Tongue (tissue), 2 donors: ENCODE data around the gene CLDN6. TPM values are rescaled to one million over a fixed set of nuclear protein-coding genes. Genes with fewer than 3 reads are reported as not detected.

Source experiments
- DNase-seq: peaks from one replicate; pipeline ENCODE4 v3.0.0-alpha.2; 2015
- total RNA-seq: library from RNA; depleted of rRNA; stranded (reverse); fragments of >200 nt; gene quantifications from one replicate; pipeline ENCODE4 v1.2.3, GENCODE V29; 2014

CLDN6 gene
- total RNA-seq, 1 donor from 2014 or later, result not detected

DNA sequence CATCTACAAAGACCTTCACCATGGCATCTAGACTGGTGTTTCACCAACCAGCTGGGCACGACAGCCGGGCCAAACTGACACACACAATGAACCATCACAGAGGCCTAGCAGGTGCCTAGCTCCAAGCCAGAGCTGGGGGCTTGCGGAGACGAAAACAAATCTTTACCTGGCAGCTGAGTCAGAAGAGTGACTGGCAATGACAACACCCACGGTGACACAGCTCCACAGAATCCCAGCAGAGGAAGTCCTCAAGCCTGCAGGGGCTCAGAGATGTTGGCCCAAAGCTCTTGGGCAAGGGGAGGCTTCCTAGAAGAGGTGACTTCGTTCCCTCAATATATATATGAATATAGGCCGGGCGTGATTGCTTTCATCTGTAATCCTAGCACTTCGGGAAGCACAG lies 33.5 kb upstream of the CLDN6 start:
- DNase-seq, result no peak

DNA sequence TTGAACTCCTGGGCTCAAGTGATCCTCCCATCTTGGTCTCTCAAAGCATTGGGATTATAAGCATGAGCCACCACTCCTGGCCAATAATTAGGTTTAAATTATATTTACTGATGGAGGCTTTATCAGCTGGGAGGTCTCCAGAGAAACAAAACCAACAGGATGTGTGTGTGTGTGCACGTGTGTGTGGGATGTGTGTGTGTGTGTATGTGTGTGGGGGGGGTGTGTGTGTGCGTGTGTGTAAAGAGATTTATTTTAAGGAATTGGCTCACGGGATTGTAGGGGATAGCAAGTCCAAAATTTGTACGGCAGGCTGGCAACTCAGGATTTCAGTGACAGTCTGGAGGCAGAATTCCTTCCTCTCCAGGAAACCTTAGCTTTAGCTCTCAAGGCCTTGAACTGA lies 33.0 kb upstream of the CLDN6 start:
- DNase-seq, result no peak

DNA sequence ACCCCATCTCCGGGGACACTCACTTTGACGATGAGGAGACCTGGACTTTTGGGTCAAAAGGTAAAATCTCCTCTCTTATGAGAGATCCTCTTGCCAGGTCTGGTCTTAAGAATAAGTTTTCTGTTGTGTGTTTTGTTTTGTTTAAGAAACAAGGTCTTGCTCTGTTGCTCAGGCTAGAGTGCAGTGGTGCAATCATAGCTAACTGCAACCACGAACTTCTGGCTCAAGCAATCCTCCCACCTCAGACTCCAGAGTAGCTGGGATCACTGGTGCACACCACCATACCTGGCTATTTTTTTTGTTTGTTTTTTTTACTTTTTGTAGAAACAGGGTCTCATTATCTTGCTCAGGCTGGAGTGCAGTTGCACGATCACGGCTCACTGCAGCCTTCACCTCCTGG lies 32.5 kb upstream of the CLDN6 start:
- DNase-seq, result no peak

DNA sequence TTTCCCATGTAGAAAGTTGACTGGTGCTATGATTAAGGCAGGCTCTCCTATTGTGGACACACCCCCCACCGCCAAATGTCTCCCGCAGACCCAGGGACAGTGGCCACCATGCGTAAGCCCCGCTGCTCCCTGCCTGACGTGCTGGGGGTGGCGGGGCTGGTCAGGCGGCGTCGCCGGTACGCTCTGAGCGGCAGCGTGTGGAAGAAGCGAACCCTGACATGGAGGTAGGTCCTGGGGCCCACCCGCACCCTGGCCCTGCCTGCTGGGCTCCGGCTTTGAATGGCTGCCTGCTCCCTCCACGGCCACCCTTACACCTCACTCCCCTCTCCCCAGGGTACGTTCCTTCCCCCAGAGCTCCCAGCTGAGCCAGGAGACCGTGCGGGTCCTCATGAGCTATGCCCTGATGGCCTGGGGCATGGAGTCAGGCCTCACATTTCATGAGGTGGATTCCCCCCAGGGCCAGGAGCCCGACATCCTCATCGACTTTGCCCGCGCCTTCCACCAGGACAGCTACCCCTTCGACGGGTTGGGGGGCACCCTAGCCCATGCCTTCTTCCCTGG lies 32.0 kb upstream of the CLDN6 start:
- DNase-seq, result no peak

DNA sequence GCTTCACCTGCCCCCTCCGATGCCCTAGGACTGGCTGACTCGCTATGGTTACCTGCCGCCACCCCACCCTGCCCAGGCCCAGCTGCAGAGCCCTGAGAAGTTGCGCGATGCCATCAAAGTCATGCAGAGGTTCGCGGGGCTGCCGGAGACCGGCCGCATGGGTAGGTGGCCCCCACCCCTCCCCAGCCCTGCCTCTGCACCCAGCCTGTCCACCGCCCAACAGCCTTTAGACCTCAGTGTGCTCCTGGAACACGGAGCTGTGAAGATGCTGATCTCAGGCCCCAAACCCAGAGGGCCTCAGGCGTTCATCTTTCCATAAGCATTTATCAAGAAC lies 29.4 kb upstream of the CLDN6 start:
- no peak for DNase-seq

DNA sequence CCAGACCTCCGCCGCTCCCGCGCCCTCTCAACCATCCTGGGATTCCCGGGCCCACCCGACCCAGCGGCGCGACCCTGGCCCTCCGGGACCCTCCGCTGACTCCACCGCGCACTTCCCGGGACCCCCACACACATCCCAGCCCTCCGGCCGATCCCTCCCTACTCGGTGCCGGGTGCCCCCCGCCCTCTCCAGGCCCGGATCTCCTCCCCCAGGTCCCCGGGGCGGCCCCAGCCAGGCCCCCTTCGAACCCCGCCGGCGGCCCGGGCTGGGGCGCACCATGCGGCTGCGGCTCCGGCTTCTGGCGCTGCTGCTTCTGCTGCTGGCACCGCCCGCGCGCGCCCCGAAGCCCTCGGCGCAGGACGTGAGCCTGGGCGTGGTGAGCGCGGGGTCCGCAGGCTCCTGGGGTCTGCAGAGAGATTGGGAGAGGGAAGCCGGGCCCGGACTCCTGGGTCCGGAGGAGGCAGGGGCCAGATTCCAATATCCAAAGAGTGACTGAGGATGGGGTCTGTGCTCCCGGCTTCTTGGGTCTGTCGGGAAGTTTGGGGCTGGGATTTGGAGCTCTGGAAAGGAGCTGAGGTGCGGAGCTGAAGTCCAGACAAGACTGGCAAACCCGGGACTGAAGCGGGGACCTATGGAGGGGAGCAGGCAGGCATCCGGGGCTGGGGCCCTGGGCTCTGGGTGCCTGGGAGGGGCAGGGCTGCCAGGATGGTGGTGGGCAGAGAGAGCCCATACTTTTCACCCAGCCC lies 28.8 kb upstream of the CLDN6 start:
- DNase-seq, result no peak

DNA sequence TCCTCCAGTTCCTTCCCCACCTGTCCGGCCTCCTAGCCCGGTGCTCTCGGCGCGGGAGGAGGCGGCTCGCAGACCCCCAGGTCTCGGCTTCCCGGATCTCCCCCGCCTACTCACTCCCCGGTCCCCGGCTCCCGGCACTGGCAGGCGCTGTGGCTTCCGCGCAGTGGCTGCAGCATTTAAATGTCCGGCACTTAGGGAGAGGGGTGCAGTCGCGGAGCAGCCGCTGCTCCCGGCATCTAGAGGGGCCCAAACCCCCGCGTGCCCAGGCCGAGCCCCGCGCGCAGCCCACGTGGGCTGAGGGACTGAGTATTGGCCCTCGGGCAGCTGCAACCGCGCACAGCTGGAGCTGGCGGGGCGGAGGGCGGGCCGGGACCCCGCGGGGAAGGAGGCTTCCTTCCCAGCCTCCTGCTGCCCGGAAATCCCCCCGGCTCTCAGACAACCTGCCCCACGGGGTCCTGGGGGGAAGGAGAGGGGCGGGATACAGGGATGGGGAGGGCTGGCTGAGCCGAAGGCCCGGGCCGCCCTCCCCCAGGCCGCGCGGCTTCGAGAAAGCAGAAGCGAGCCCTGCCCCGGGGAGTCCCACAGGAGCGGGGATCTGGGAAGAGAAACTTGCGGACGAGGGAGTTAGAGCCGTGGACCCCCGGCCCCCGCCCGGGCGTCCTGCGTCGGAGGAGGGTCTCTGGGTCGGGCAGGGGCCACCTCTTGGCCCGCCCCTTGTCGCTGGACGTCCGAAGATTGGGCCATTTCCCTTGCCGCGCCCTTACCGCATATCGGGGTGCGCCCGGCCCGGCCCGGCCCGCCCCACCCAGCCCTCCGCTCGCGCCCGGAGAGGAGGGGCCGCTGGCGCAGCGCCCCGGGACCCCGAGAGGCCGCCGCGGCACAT lies 28.0 kb upstream of the CLDN6 start, which contains the start of gene MMP25:
Gene MMP25, plus strand, starts transcription at position 804 of the 883 bp plus-strand sequence. CDS start 357 bp downstream, outside the sequence.
- DNase-seq, result no peak

DNA sequence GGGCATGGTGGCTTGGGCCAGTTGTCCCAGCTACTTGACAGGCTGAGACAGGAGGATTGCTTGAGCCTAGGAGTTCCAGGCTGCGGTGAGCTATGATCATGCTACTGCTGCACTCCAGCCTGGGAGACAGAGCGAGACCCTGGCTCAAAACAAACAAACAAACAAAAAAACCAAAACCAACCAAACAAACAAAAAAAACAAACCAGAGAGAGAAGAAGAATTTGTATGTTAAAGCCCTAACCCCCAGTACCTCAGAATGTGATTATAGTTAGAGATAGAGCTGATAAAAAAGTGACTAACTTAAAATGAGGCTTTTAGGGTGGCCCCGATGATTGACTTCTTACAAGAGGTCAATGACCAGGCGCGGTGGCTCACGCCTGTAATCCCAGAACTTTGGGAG lies 26.7 kb upstream of the CLDN6 start:
- DNase-seq, result no peak

DNA sequence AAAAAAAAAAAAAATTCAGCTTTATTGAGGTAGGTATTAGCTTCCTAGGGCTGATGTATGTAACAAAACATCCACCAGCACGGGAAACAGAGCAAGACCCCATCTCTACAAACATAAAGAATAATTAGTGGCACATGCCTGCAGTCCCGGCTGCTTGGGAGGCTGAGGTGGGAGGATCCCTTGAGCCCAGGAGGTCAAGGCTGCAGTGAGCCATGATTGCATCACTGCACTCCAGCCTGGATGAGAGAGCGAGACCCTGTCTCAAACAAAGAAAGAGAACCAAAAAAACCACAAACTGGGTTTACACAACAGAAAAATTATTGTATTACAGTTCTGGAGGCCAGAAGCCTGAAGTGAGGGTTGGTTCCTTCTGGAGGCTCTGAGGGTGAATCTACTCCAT lies 24.4 kb upstream of the CLDN6 start:
- DNase-seq, result no peak

DNA sequence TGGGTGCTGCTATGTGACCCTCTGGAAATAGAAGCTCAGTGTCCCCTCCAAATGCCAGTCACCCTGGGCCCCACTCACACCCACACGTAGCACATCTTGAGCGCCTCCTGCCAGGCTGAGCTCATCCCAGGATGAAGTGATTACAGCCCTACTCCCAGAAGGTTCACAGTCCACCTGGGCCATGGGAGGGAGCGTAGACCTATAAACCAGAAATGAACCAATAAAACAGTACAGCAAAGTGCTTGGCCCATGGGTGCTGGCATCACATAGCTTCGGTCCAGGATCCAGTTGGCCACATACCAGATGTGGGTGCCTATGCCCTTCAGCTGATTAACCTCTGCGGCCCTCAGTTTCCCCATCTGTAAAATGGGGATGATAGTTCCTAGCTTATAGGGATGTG lies 20.9 kb upstream of the CLDN6 start:
- DNase-seq, result no peak

DNA sequence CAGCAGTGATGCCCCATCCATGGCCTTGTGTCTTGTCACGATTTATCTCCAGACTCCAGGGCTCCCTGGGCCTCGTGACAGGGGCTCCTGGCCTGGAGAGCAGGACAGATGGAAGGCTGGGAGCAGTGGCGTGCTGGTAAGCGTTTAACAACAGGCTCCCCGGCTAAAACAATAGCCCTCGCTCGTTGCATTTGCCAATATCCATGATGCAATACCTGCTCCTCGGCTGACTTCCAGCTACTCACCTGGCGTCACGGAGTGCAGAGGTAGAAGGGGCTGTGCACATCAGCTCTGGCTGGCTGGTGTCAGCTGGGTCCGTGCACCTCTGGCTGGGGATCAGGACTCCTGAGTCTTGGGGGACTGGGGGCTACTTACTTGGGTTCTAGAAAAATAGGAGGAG lies 20.3 kb upstream of the CLDN6 start:
- DNase-seq, result no peak

DNA sequence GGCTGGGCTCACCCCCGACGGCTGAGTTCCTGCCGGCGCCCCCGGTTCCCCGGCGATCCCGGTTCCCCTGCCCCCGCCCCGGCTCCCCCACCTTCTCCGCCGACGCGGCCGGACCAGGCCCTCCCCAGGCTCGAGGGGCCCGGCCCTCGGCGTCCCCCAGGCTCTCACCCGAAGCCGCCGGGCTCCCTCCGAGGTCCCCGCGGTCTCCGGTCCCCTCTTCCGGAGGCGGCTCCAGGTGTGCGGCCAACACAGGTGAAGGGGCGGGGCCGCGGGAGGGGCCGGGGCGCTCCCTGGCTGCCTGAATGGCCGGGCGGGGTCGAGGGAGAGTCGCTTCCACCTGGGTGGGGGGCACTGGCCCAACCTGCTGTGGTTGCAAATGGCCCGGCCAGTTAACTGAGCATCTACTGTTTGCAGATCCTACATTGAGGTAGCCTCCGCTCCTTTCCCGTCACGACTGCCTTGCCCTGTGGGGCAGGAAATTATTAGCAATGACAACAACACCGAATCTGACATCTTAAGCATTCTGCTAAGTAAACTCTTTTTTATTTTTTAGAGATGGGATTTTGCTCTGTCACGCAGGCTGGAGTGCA lies 18.8 kb upstream of the CLDN6 start, which contains the start of gene BICDL2:
Gene BICDL2, minus strand, starts transcription at position 219 of the 590 bp plus-strand sequence. CDS start 1,448 bp downstream, outside the sequence.
- DNase-seq, result no peak

DNA sequence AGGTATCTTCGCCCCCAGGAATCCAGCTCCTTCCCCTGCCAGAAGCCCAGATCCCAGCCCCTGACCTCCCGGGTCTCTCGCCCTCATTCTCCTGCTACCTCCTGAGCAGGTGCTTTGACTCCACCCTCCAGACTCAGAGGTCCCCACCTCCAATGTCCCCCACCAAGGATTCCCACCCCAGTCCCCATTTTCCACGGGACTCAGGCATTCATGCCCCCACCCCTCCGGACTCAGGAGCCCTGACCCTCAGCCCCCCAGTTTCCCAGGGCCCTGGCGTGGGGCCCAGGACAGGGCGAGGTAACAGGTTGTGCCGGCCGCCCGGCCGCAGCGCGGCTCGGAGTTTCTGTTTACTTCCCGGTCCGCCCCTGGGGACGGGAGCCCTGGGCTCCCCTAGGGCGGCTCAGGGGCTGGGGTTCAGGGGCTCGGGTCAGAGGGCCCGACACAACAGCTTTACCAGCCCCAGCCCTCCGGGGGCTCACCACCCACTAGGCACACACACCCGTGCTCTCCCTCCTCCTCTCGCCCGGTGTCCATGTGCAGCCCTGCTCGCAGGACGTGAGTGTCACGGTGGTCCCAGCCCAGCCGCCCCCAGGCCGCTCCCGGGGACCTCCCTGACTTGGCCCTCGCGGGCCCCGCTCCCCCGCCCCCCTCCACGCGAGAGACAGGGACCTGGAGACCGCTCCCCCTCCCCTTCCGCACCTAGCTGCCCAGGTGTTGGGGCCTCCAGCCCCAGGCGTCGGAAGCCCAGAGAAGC lies 18.2 kb upstream of the CLDN6 start:
- DNase-seq, result no peak

DNA sequence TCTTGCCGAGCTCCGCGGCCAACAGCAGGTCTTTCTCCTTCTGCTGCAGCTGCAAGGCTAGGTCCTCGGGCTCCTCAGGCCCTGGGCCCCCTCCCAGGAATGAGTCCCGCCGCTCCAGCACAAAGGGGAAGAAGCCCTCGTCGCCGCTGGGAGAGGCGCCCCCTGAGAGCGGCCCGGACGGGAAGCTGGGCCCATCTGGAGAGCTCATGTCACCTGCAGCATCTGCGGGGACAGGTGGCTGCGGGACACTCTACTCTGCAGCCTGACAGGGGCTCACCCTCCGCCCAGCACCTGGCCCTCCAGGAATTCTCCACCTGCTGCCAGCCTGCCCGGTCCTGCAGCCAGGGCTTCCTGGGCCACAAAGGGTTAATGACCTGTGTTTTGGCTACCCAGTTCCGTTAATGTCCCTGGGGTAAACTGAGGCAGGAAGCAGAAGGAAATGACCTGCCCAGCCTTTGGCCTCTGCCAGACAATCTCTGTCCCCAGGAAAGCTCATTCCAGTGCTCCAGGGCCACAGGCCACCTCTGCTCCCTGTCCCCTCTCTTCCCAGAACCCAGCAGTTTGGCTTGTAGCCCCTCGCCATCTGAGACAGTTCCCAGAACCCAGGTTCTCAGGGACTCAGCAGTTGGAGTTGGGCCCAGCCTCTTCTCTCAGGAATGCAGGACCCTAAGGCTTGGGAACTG lies 17.4 kb upstream of the CLDN6 start:
- DNase-seq, result no peak

DNA sequence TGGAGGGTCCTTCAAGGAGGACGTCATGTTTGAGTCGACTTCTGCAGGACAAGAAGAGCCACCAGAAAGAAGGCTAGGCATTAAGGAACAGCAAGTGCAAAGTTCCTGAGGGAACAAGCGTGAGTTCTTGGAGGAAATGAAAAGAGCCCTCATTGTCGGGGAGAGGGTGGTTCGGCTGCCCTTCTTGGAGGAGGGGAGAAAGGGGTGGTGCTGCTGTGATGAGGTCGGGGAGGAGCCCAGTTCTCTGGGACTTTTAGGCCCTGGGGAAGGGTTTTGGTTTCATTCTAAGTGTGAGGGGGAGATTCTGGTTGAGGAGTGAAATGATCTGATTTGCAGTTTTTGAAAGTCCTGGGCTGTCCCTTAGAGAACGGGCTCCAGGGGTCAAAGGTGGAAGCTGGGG lies 14.6 kb upstream of the CLDN6 start:
- DNase-seq, result no peak

DNA sequence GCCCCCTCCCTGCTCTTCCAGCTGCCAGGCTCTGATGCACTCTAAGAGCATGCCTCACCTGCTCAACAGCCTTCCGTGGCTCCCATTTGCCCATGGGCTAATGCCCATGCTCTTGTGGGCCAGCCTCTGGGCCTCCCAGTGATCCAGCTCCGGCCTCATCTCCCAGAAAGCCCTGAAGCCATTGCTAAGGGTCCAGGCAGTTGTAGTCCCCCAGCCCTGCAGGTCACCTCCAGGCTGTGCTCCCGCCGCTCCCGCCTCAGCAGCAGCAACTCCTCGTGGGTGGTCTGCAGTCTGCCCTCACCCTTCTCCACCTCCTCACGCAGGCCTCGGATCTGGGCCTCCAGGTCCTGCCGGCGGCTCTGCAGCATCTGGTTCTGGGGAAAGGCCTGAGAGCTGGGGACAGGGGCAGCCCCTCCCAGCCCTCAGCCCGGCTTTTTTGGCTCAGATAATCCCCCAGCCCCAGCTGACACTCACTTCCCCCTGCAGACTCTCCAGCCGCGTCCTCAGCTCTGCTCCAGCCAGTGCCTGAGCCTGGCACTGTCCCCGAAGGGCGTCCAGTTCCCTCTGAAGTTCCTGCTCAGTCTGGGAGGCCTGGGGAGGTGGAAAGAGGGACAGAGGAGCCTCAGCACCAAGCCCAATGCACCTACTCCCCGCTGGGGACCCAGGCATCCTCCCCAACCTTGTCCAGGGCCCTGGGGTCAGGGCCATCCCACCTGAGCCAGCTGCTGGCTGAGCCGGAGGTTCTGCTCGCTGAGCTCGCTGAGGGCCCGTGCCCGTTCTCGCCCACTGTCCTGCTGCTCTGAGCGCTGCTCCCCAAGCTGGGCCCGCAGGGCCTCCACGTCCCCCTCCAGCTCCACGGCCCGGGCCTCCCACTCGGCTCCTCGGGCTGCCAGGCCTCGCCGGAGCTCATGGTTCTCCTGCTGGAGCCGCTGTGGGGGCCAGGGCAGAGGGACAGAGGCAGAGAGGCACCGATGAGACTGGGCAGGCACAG lies 12.5 kb upstream of the CLDN6 start:
- no peak for DNase-seq

DNA sequence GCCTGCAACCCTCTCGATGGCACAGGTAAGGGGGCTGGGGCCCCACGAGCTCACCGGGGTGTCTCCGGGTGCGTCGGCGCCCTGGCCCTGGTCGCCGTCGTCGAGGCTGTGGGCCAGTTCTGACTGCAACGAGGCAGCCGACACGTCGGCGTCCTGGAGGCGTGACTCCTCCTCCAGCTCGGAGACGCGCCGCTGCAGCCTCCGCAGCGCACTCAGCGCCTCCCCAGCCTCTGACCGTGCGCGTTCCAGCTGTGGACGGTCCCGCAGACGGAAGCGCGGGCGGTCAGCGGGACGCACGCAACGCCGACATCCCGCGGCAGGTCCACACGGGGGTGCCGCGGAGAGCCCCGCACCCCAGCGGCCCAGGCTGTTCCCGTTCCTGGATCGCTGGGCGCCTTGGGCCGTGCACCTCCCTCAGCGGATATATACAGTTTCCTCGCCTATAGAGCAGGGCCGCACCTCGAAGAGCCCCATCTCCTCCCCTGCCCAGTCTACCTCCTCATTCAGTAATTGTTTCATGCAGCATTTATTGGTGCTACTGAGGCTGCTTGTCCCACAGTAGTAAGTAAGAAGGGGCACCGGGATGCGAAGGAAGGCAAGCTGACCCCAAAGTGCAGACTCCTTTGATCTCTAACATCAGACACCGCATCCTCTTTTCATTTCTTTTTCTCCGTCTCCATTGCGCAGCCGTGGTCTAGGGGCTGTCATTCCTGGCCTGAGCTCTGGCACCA lies 11.7 kb upstream of the CLDN6 start:
- DNase-seq, result no peak

DNA sequence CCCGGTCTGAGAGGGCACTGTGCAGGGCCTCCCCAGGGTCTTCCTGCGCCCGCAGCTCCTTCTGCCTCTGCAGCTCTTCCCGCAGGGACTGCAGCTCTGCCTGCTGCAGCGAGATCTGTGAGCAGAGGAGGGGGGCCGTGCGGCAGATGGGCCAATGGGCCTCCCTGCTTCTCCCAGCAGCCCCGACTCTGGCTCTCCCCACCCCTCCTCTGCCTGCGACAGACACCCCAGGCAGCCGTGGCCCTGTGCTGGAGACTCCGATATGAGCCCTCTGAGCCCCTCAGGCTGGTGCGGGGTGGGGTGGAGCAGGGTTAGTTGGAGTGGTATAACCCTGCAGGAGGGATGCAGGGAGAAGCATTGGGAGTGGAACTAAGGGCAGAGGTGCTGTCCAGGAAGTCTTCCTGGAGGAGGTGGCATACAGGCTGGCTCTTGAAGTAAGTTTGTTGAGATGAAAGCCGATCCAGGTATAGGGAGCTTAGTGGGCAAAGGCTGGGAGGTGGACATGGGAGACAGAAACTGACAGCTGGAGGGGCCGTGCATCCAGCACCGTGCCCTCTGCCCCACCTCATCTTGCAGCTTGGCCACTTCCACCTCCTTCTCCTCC lies 10.8 kb upstream of the CLDN6 start:
- DNase-seq, result no peak
